ENCODE results near the gene EFS.
A peak's percentile ranks its signal among the peaks of the same experiment; 100 is the strongest.

The EFS gene

DNA sequence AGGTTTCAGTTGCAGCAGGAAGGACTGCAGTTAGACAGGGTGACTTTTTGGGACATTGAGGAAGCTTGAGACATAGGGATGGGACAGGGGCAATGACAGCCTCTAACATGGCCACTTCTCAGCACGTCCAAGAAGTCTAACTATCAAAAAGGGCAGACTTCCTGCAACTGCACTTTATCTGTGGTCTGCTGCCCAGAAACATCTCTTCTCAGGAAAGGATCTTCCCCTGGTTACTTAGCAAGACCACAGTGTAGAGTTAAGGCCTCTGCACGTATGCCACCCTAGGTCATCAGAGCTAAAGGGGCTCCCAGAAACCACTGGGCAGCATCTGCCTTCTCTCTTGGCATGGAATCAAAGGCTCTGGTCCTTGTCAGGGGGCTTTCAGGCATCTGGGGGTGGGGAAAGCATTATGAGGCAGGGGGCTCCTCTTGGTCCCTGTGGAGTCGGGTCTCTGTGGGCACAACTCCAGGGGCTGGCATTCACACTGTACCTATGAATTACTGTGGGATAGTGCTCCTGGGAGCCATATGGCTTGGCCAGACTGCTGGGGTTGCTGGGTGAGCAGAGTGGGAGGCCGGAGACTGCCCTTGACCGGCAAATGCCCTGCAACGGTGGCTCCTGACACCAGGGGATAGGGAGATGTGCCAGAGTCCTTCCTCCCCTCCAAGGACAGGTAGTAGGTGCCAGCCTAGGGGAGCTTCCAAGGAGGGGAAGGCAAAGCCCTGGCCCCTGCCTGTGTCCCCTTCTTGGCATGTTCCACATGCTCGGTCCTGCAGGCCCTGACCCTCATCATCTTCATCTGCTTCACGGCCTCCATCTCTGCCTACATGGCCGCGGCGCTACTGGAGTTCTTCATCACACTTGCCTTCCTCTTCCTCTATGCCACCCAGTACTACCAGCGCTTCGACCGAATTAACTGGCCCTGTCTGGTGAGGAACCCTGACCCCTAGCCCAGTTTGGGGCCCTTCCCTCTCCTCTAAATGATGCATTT is 12.9 kb upstream of the EFS start:
- DNase-seq = peak; percentile 91

DNA sequence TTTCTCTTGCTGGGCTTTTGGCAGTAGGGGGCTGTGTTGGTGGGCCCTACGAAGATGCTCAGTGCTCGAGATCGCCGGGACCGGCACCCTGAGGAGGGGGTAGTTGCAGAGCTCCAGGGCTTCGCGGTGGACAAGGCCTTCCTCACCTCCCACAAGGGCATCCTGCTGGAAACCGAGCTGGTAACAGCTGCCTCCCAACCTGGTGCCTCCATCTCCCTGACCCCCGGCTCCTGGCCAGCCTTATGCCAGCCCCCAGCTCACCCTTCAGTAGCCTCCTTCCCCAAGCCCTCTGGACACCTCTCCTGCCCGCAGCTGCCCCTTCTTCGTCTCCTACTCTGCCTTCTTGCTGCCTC is 12.2 kb upstream of the EFS start:
- no peak for DNase-seq

DNA sequence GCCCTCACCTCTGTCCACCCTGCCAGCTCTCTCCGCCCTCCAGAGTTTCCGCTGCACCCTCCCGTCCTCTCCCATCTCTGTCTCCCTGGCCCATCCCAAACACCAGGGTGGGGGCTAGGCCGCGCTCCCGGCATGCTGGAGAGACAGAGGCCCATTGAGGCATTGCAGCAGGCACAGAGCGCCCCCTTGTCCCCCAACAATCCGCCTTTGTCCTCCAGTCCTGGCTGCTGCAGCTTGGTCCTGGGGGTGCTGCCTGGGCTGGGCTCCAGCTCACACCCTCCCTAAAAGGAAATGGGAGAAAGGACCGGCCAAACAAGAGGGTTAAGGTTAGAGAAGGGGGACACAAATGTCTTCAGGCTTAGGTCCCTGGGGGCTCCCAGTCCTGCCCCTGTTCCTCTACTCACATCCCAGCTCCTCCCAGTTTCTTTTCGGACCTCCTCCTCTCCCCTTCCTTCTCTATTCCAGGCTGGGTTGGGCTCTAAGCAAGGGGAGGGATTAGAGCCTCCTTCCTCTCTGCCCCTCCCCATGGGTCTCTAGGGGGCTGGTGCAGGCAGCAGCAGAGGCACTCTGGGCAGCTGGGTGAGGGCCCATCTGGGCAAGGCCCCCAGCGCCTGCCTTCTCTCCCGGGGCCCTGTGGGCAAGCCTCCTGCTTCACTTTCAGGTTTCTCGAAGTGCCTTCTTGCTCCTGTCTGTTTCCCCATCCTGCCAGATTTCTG is 11.7 kb upstream of the EFS start, which contains the start of gene CMTM5:
CMTM5 (plus strand) TSS at position 565 of the 716 bp plus-strand sequence. CDS start 206 bp downstream, outside the sequence.
- peak; percentile 77 for DNase-seq

DNA sequence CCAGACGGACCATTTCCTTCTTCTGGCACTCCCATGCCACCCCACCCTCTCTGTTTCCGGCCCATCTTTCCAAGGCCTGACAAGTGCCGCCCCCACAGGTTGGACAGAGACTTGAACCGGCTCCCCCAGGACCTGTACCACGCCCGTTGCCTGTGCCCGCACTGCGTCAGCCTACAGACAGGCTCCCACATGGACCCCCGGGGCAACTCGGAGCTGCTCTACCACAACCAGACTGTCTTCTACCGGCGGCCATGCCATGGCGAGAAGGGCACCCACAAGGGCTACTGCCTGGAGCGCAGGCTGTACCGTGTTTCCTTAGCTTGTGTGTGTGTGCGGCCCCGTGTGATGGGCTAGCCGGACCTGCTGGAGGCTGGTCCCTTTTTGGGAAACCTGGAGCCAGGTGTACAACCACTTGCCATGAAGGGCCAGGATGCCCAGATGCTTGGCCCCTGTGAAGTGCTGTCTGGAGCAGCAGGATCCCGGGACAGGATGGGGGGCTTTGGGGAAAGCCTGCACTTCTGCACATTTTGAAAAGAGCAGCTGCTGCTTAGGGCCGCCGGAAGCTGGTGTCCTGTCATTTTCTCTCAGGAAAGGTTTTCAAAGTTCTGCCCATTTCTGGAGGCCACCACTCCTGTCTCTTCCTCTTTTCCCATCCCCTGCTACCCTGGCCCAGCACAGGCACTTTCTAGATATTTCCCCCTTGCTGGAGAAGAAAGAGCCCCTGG is 10.7 kb upstream of the EFS start:
- no peak for DNase-seq

DNA sequence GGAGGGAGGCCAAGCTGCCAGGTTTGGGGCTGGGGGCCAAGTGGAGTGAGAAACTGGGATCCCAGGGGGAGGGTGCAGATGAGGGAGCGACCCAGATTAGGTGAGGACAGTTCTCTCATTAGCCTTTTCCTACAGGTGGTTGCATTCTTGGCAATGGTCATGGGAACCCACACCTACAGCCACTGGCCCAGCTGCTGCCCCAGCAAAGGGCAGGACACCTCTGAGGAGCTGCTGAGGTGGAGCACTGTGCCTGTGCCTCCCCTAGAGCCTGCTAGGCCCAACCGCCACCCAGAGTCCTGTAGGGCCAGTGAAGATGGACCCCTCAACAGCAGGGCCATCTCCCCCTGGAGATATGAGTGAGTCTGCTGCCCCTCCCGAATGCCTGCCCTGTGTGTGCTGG is 8.1 kb upstream of the EFS start:
- no peak for DNase-seq

DNA sequence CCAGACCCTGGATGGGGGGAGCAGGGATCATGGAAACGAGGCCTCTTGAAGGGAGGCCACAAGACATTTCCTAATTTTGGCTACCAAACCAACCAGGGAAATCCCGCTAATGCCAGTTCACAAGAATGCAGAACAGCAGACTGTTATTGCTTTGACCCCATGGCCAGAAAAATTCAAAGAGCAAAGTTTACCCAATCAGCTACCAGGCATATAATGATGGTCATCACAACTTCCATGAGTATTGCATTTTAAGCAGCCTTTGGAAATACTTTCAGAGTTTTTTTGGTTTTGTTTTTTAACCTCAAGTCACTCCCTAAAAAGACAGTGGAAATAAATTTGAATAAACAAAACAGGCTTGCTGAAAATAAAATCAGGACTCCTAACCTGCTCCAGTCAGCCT is 7.5 kb upstream of the EFS start, which contains the start of gene IL25:
IL25 (plus strand) TSS at position 301 of the 400 bp plus-strand sequence.
- DNase-seq = no peak

DNA sequence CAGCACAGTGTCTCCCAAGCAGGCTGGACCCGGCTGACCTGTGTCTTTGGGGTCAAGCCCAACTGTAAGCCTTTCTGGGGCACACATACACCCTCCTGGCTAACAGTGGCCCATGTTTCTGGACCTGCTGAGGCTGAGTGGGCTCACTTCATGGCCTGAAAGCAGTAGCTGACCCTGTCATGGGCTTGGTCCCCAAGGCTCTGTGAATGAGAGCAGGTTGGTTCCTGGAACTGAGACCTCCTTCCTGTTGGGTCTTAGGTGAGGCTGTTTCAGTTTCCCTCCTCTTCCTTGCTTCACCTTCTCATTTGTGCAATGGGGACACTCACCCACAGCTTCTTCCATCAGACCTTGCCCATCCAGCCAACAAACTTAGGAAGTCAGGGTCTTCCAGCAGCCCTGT is 6.9 kb upstream of the EFS start:
- no peak for DNase-seq

DNA sequence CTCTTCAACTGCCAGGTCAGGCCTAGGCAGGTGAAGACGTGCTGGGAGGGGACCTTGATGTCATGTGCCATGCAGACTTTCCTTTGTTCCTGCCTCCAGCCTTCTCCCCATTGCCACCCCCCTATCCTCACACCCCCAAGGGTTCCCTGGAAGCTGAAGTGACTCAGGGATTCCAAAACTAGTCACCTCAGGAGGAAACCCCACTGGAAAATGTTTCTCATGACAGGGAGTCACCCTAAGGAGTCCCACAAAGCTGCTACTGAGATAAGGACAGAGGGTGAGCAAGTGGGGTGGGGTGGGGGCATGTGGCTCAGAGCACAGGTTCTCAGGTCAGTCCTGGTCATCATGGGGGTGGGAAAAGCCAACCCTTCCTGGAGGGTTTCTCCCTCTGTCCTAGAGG is 5.2 kb upstream of the EFS start:
- DNase-seq = no peak

DNA sequence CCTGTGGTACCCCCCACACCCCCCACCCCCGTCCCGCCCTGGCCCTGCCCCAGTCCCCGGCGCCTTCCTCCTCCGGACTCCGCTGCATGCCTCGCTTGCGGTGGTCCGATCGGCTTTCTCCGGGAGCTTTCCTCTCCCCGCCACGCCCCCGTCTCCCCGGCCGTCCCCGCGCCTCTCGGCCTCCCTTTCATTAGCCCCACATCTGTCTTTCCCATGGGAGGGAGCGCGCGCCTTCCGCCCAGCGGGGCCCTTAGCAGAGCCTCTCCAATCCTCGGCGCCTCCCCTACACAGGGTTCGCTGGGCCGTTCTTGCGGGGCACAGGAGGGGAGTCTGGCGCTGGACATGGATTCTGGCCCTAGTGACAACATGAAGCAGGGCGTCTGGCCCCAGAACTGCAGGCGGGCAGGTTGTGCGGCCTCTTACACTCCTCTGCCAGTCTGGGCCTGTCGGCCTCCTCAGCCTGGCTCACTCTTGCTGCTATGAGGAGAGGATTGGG is 1.5 kb upstream of the EFS start:
- DNase-seq = no peak

DNA sequence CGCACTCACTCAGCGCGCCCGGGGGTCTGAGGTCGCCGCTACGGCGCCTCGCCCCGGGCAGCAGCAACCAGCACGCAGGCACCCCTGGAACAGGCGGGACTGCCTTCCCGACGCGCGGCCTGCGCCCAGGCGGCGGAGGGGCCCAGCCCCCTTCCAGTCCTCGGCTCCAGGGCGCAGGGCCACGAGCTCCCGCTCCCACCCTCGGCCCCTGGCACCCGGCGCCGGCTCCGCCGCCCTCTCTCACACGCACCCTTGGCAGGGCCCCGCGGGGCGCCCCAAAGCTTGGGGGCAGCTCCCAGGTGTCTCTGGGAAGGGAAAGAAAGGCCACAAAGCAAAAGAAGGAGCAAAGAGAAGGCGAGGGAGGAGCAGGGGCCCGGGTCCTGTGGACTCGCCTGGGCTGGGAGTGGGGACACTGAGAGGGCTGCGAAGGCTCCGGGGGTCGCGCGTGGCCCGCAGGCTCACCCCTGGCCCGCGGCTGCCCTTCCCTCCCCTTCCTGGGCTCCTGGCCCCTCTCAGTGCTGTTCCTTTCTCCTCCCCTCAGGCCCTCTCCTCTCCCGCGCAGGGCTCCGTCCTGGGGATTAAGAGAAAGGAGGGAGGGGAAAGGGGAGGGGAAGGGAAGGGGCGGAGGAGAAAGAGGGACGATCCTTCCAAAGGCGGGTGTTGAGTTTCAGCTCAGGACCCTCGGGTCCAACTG is 907 bp upstream of the EFS start:
- DNase-seq = no peak

DNA sequence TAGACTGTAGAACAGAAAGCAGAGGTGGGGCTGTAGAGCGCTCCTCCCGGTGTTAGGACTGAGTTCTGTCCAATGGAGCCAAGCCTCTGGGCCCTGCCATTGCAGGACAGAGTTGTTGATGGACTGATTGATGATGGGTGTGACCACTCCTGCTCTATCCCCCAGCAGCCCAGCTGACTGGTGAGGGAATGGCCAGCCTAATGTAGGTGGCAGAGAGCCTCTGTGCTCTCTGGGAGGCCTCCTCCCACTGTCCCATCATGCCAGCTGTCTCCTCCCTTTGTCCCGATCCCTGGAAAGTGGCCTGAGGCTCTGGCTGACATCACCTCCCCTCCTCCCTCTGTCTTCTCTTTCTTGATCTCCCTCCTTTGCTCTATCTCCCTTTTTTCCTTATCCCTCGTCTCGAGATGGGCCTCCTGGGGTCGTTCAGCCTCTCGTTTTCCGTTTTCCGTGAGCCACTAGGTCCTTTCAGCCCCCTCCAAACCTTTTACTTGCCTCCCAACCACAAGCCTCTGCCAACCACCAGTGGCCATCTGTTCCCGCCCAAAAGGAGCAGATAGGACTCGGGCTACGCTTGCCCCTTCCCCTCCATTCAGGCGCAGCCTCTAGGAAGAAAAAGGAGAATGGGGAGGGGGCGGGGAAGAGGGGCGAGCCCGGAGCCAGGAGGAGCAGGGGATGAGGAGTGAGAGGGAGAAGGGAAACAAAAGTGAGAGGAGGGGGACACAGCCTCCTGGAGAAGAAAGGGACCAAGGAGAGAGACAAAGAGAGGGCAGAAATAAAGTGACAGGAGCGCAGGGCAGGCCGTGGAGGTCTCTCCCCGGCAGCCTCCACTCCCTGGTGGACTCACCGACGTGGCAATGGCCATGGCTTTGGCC is 572 bp downstream of the EFS start:
- DNase-seq = no peak

DNA sequence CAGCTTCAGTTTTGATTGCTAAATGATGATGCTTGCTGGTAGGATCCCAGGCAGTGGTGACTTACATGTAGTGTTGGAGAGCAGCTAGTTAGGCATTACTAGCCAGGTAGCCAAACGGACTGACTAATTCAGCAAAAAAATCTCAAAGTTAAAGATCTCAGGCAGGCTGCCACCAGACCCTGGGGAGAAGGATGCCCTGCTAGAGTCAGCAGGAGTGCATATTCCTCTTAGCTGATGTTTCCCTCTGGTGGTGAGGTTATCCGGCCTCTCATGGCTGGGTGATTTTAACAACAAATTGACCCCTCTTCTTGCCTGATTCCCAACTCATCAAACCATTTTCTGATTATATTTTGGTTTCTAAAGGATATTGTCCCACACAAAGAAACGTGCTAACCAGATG is 2.8 kb downstream of the EFS start:
- DNase-seq = peak; percentile 46

DNA sequence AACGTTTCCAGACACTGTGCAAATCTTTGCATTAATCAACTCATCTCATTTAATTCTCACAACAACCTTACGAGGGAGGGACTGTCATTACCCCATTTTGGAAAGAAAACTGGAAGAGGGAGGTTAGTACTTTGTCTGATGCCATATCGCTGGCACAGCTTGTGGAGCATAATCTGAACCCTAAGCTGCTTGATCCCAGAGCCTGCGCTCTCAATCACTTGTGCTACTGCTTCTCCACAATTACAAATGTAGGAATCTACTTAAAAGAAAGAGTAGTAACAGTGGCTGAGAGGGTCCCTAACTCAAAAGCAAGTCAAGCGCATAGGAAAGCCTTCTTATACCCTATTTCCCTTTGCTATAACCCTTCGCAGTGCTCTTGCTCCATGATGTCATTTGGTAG is 3.2 kb downstream of the EFS start:
- DNase-seq = no peak

DNA sequence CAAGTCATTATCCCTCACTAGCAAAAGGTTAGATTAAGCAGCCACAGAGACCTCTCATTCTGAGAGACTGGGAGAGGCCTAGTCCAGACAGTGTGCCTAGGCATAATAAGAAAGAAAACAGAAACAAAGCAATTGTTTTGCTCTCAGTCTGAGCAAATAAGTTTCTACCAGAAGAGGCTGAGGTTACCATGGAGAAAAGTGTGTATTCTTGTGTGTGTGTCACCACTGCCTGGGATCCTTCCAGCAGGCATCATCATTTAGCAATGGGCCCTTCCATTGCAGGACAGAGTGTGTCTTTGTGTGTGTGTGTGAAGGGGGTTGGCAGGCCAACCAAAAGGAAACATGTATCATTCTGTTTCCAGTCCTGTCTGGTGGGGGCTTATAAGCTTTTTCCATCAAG is 3.7 kb downstream of the EFS start:
- no peak for DNase-seq

DNA sequence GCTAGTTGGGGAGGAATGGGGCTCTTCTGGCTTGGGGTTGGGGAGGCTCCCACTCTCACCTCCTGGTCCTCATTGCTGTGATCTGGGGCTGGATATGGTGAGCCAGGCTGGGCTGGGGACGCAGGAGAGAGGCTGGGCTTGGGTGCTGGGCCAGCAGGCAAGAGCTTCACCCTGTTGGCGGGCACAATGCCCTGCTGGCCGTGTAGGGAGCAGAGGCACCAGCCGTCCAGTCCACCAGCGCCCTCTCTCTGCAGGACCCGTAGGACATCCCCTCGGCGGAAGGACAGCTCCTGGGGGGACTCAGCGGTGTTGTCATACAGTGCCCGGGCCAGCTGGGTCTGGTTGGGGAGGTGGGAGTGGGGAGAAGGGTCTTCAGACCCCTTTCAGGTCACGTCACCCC is 4.5 kb downstream of the EFS start:
- peak; percentile 28 for DNase-seq

DNA sequence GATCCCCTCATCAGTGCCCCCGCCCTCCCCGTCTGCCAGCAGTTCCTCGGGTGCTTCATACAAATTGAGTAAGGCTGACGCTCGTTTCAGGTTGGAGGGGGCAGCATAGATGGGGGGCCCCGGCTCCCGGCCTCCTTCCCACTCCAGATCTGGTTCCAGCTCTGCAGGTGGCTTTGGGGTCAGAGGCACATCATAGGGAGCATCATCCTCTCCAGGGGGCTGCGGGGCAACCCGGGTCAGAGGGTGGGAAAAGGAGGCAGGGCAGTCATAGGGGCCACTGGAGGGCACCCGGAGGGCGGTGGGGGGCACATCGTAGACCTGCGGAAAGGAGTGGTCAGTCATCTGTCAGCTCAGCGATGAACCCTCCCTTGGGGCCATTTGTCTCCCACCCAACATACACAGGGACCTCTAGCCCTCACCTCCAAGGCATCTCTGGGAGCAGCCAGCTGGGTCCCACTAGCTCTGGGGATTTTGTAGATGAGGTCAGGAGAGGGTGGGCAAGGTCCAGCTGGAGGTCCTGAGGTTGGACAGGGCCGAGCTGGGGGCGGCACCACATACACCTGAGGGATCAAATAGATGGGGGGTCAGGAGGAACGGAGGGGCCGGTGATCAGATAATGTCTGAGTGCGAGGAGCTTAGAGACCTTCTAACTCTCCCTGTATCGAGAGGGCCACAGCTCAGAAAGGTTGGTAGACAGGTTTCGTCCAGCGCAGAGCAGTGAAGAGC is 5.1 kb downstream of the EFS start:
- DNase-seq = no peak

DNA sequence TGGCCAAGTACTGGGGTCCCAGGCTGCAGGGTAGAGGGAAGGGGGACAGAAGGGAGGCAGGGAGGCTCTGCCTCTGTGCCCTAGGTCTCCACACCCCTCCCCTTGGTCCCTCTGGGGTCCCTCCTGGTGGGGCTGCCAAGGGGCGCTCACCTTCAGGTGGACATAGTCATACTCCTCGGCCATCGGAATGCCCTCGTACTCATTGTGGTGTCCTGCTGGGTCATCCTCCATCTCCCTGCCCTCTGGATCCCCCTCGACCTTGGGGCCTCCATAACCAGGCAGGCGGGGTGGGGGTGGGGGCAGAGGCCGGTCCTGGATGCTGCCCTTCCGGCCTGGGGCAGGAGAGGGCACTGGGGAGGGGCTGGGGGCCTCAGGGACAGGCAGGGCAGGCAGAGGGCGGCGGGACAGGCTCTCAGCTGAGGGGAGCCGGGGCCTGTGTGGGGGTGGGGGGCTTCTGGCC is 5.8 kb downstream of the EFS start:
- no peak for DNase-seq

DNA sequence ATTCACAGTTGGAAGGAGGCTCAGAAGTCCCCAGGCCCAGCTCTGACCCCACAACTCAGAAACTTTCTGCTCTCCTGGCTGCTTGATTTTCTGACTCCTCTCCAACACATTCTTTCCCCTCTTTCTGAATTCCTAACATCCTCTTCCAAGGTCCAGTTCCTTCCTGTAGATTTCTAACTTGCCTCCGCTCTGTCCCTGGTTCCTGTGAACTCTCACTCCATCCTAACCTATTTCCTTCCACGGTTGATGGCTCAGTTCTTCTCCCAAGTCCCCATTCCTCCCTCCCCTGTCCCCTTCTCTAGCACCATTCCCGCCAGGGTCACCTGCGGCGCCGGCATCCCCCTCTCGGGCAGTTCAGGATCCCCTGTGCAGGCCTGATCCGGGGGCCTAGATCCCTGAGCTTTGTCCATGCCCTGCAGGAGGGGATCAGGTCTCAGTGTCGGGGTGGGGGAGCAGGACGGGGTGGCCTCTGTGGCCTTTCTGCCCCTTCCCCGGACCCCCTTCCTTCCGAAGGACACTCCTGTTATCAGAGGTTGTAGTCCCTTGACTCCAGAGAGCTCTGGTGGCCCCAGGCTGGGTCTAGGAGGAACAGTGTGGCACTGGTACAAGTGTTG is 6.3 kb downstream of the EFS start:
- DNase-seq = no peak

DNA sequence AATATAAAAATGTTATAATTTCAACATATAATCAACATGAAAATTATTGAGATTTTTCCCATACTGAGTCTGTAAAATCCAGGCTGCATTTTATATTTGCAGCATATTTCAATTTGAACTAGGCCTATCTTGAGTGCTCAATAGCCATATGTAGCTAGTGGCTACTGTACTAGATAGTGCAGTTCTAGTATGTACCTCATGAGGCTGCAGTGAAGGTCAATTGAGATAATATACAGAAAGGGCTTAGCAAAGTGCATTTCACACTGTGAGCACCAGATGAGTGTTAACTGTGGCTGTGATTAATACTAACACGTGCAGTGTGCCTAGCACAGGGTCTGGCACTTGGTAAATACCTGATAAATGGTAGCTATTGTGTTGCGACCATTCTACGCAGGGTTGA is 6.9 kb downstream of the EFS start:
- peak; percentile 46 for DNase-seq

DNA sequence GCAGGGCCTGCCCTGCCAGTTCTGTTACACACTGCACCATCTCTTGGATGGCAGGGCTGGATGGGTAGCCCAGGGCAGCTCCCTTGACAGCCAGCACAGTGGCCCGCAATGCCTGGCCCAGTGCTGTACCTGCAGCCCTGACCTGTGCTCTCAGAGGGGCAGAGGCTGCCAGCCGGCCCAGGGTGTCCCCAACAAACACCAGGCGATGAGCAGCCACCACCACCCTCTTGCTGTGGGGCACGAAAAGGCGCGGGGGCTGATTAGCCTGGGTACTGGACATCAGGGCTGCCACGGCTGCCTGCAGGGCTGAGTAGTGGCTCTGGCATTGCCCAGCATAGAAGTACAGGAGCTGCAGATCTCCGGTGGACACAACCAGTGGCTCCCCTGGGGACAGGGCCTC is 7.7 kb downstream of the EFS start:
- no peak for DNase-seq
